ENCODE measurements around the gene AQP2. TPM values are rescaled to one million over a fixed set of nuclear protein-coding genes. Genes with fewer than 3 reads are reported as not detected.

The AQP2 gene
- total RNA-seq, 2 experiments from 2014 or later: not detected

DNA sequence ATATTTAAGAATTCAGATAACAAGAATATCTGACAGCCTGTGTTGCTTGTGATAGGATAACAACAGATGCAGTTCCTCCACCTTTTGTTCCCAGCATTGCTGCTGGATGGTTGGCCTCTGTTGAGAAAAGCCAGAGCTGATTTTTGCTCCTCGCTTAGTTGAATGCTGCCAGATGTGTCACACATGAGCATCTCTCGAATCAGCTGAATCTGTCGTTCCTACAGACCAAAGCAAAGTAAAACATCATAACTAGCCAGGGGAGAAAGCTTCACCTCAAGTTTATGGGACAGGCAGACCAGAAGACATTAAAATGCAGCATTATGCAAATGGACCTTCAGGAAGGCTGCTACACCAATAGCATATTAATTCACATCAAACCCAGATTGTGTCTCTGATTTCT, 54.6 kb downstream of the AQP2 start:
- peak overlapping the region; percentile 83 for H3K27ac ChIP-seq (ENCODE audit: low read depth, low read length, poor library complexity, severe bottlenecking)
- intact Hi-C loops (cut with micrococcal nuclease; ENCODE audit: unreplicated experiment): no loop called here
- BruUV-seq (replicated peaks): no TSS peak
- peaks cover 91% of the 10 kb centered on the region for H3K36me3 ChIP-seq (ENCODE audit: insufficient read depth, low read length)
- no peaks in the 10 kb centered on the region for H3K9me2 ChIP-seq (ENCODE audit: insufficient read depth, low read length)
- TF ChIP-seq, protein P1, sequence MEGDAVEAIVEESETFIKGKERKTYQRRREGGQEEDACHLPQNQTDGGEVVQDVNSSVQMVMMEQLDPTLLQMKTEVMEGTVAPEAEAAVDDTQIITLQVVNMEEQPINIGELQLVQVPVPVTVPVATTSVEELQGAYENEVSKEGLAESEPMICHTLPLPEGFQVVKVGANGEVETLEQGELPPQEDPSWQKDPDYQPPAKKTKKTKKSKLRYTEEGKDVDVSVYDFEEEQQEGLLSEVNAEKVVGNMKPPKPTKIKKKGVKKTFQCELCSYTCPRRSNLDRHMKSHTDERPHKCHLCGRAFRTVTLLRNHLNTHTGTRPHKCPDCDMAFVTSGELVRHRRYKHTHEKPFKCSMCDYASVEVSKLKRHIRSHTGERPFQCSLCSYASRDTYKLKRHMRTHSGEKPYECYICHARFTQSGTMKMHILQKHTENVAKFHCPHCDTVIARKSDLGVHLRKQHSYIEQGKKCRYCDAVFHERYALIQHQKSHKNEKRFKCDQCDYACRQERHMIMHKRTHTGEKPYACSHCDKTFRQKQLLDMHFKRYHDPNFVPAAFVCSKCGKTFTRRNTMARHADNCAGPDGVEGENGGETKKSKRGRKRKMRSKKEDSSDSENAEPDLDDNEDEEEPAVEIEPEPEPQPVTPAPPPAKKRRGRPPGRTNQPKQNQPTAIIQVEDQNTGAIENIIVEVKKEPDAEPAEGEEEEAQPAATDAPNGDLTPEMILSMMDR (conservative IDR thresholded peaks at IDR 0.05; ENCODE audit: low read length): no peak
- no peak for TF ChIP-seq EZH2phosphoT487 (IDR thresholded peaks at IDR 0.05; ENCODE audit: borderline replicate concordance, low read depth, low read length)
- POLR2A ChIA-PET: interaction anchor here (1.1 to 3.2 kb wide), 3 partner anchors 9 to 20 kb away, joined by 3 to 29 read pairs (median 7); partner anchors contain the start of gene RACGAP1
- H3K4me1 ChIP-seq (ENCODE audit: insufficient read depth, low read length, poor library complexity, severe bottlenecking): peaks cover 40% of the 10 kb centered on the region
- no peak for DNase-seq (ENCODE audit: low spot score)
- no peaks in the 10 kb centered on the region for H3K9me3 ChIP-seq (ENCODE audit: low read length)
- H3K4me3 ChIP-seq (ENCODE audit: low read depth, low read length, poor library complexity, severe bottlenecking): no peak overlapping the region
- H3K79me2 ChIP-seq (ENCODE audit: insufficient read depth, low read depth, low read length): peaks cover 46% of the 10 kb centered on the region; the same call in 1 of the 2 replicates
- H4K20me1 ChIP-seq (ENCODE audit: insufficient read depth, low read length): peaks cover 10% of the 10 kb centered on the region; the same call in 1 of the 2 replicates
- CTCF ChIA-PET (ENCODE audit: unreplicated experiment): interaction anchor here (1.3 kb wide), 1 partner anchor 13 kb away, joined by 3 read pairs; no protein-coding TSS in a partner anchor
- no peak overlapping the region for H2AFZ ChIP-seq (ENCODE audit: low read length)
- no peak overlapping the region for H3K4me2 ChIP-seq (ENCODE audit: low read length)

DNA sequence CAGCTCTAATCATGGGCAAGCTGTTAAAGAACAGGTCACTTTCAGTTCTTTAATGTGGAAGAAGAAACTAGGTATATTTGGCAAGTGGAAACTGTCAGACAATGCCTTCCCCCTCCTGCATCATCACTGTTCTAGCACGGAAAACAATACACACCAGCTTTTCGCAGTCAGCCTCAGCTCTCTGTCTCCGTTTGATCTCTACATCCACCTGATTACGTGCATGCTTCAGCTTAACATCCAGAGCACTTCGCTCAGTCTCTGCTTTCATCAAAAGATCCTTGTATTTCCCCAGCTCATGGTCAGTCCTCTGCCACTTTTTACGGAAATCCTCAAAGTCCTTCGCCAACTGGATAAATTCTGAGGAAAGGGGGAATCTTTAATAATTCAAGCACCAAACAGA, 55.7 kb downstream of the AQP2 start:
- peaks cover 90% of the 10 kb centered on the region for H3K36me3 ChIP-seq (ENCODE audit: insufficient read depth, low read length)
- peaks cover 40% of the 10 kb centered on the region for H3K4me1 ChIP-seq (ENCODE audit: insufficient read depth, low read length, poor library complexity, severe bottlenecking)
- ChIA-PET CTCF (ENCODE audit: unreplicated experiment) (interaction anchor here (0.5 to 1.8 kb wide), 3 partner anchors 13 to 30 kb away, joined by 3 to 9 read pairs (median 3); partner anchors contain the start of gene RACGAP1), POLR2A (interaction anchor here (0.5 to 3.2 kb wide), 11 partner anchors 8 to 1154 kb away, joined by 3 to 29 read pairs (median 4); partner anchors contain the start of genes DDX23 and RACGAP1)
- H3K79me2 ChIP-seq (ENCODE audit: insufficient read depth, low read depth, low read length): peaks cover 54% of the 10 kb centered on the region; the same call in 1 of the 2 replicates
- H3K9me2 ChIP-seq (ENCODE audit: insufficient read depth, low read length): no peaks in the 10 kb centered on the region
- peak; percentile 73 for DNase-seq (ENCODE audit: low spot score)
- peak overlapping the region; percentile 78 for H3K4me2 ChIP-seq (ENCODE audit: low read length)
- BruUV-seq (replicated peaks): no TSS peak
- TF ChIP-seq EZH2phosphoT487 (IDR thresholded peaks at IDR 0.05; ENCODE audit: borderline replicate concordance, low read depth, low read length): no peak
- intact Hi-C loops (cut with micrococcal nuclease; ENCODE audit: unreplicated experiment): loop anchor here (2.0 kb wide), 1 partner anchor 19 kb away; the partner anchor contains the start of gene RACGAP1
- no peak overlapping the region for H2AFZ ChIP-seq (ENCODE audit: low read length)
- H3K27ac ChIP-seq (ENCODE audit: low read depth, low read length, poor library complexity, severe bottlenecking): peak overlapping the region; percentile 83
- peaks cover 10% of the 10 kb centered on the region; the same call in 1 of the 2 replicates for H4K20me1 ChIP-seq (ENCODE audit: insufficient read depth, low read length)
- H3K9me3 ChIP-seq (ENCODE audit: low read length): no peaks in the 10 kb centered on the region
- peak overlapping the region; percentile 49 for H3K4me3 ChIP-seq (ENCODE audit: low read depth, low read length, poor library complexity, severe bottlenecking)

GRCh38 chr12:50006754-50007442, 56.4 kb downstream of the AQP2 start:
- BruUV-seq (replicated peaks): no TSS peak
- peaks cover 86% of the 10 kb centered on the region for H3K36me3 ChIP-seq (ENCODE audit: insufficient read depth, low read length)
- intact Hi-C loops (cut with micrococcal nuclease; ENCODE audit: unreplicated experiment): loop anchor here (2.0 kb wide), 1 partner anchor 18 kb away; the partner anchor contains the start of gene RACGAP1

More at GRCh38 chr12:50006754-50007442, 56.4 kb downstream of the AQP2 start:
- H3K4me2 ChIP-seq (ENCODE audit: low read length): peak overlapping the region; percentile 78
- TF ChIP-seq EZH2phosphoT487 (IDR thresholded peaks at IDR 0.05; ENCODE audit: borderline replicate concordance, low read depth, low read length): no peak
- TF ChIP-seq, protein P1 (conservative IDR thresholded peaks at IDR 0.05; ENCODE audit: low read length): no peak
- no peak overlapping the region for H2AFZ ChIP-seq (ENCODE audit: low read length)
- peaks cover 40% of the 10 kb centered on the region for H3K4me1 ChIP-seq (ENCODE audit: insufficient read depth, low read length, poor library complexity, severe bottlenecking)
- H3K9me3 ChIP-seq (ENCODE audit: low read length): no peaks in the 10 kb centered on the region
- H3K4me3 ChIP-seq (ENCODE audit: low read depth, low read length, poor library complexity, severe bottlenecking): peak overlapping the region; percentile 49
- no peaks in the 10 kb centered on the region for H3K9me2 ChIP-seq (ENCODE audit: insufficient read depth, low read length)
- H3K27ac ChIP-seq (ENCODE audit: low read depth, low read length, poor library complexity, severe bottlenecking): peak overlapping the region; percentile 83
- ChIA-PET POLR2A (interaction anchor here (0.5 to 3.2 kb wide), 12 partner anchors 12 to 1155 kb away, joined by 3 to 29 read pairs (median 4); partner anchors contain the start of genes DDX23 and RACGAP1), CTCF (ENCODE audit: unreplicated experiment) (interaction anchor here (0.5 to 1.8 kb wide), 3 partner anchors 13 to 31 kb away, joined by 3 to 9 read pairs (median 3); partner anchors contain the start of gene RACGAP1)
- peaks cover 10% of the 10 kb centered on the region; the same call in 1 of the 2 replicates for H4K20me1 ChIP-seq (ENCODE audit: insufficient read depth, low read length)
- peak; percentile 77 for DNase-seq (ENCODE audit: low spot score)
- peaks cover 56% of the 10 kb centered on the region; the same call in 1 of the 2 replicates for H3K79me2 ChIP-seq (ENCODE audit: insufficient read depth, low read depth, low read length)
